Activated B cell treated with CpG ODN at 0.5 μM for 24 hours (primary cell): ENCODE measurements around the gene KIF5A. TPM values are rescaled to one million over a fixed set of nuclear protein-coding genes. Genes with fewer than 3 reads are reported as not detected.

ENCODE experiments used
- ATAC-seq: fragments of 200-7000 bp; cut with Tn5 transposase; one replicate; pipeline ENCODE4 v1.10.0; 2021; ENCODE audit warnings: low read depth, mild to moderate bottlenecking, moderate library complexity
- CTCF ChIA-PET: fragments of 350-600 bp; sonication (Branson Sonifier 250); formaldehyde crosslinking; loops from one replicate; lab custom pipeline; 2021; ENCODE audit warnings: antibody characterized with exemption; lab: Charles Lee
- POLR2A ChIA-PET: fragments of 350-600 bp; sonication (Branson Sonifier 250); formaldehyde crosslinking; loops from one replicate; lab custom pipeline; 2021; ENCODE audit warnings: antibody characterized with exemption; lab: Charles Lee
- DNase-seq: peaks from one replicate; pipeline ENCODE4 v3.0.0; 2022
- H3K27ac Mint-ChIP-seq: one replicate; pipeline ENCODE4 v1.8.0; 2020; ENCODE audit warnings: mixed read lengths
- H3K27me3 Mint-ChIP-seq: one replicate; pipeline ENCODE4 v1.8.0; 2021; ENCODE audit warnings: mixed read lengths
- H3K36me3 Mint-ChIP-seq: one replicate; pipeline ENCODE4 v1.8.0; 2021; ENCODE audit warnings: low read depth, mixed read lengths
- H3K4me1 Mint-ChIP-seq: one replicate; pipeline ENCODE4 v1.8.0; 2021; ENCODE audit warnings: mixed read lengths
- H3K4me3 Mint-ChIP-seq: one replicate; pipeline ENCODE4 v1.8.0; 2020; ENCODE audit warnings: mild to moderate bottlenecking, mixed read lengths
- H3K9me3 Mint-ChIP-seq: one replicate; pipeline ENCODE4 v1.8.0; 2020; ENCODE audit warnings: mixed read lengths
- intact Hi-C: fragments of 100-400 bp; cut with micrococcal nuclease; formaldehyde crosslinking; loops from one replicate; pipeline ENCODE4 v1.15.1; 2024
- total RNA-seq: library from RNA; stranded (reverse); gene quantifications from 2 replicates; pipeline ENCODE4 v1.2.3, GENCODE V29; 2022
- TF ChIP-seq, protein P1 (sequence below): fragments of 200-600 bp; IDR thresholded peaks from one replicate; pipeline ENCODE4 v1.8.0; 2022; ENCODE audit warnings: antibody characterized with exemption, mild to moderate bottlenecking

Gene KIF5A
- total RNA-seq, 1 donor from 2014 or later = 0.13 TPM

DNA sequence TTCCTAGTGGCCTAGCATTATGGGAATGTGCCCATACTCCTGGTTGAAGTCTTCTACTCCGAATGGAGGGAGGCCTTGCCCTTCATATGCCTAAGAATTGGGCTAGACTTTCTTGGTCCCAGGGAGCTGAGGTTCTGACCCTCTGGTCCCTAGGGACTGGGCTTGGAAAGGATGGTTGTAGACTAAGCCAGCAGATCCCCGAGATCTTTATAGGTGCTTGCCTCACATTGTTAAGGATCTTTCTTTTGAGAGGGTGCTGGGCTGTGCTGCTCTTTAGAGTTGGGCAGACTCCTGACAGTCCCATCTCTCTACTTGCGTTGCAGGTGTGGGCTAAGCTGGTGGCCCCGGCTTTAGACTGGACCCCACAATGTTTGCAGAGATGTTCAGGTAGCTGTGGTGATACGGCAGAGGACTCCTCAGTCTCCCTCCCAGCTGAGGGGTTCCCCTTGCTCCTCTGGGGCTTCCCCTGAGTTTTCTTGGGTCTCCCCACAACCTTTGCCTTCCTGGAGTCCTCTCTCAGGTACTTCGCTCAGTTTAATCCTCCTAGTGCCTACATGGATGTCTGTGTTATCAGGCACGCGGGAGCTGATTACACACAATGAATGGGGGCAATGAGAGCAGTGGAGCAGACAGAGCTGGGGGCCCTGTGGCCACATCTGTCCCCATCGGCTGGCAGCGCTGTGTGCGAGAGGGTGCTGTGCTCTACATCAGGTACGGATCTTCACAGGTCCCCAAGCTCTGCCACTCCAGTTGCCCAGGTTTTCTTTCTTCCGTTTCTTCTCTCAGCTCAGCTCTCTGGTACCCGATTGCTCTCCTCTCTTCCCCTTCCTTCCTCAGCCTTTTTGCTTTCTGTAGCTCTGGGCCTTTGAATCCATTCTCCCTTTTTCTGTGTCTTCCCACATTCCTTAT, 25.9 kb upstream of the KIF5A start:
- peak overlapping the region; percentile 86 for H3K27ac Mint-ChIP-seq
- peak overlapping the region; percentile 92 for H3K4me3 Mint-ChIP-seq
- TF ChIP-seq, protein P1, sequence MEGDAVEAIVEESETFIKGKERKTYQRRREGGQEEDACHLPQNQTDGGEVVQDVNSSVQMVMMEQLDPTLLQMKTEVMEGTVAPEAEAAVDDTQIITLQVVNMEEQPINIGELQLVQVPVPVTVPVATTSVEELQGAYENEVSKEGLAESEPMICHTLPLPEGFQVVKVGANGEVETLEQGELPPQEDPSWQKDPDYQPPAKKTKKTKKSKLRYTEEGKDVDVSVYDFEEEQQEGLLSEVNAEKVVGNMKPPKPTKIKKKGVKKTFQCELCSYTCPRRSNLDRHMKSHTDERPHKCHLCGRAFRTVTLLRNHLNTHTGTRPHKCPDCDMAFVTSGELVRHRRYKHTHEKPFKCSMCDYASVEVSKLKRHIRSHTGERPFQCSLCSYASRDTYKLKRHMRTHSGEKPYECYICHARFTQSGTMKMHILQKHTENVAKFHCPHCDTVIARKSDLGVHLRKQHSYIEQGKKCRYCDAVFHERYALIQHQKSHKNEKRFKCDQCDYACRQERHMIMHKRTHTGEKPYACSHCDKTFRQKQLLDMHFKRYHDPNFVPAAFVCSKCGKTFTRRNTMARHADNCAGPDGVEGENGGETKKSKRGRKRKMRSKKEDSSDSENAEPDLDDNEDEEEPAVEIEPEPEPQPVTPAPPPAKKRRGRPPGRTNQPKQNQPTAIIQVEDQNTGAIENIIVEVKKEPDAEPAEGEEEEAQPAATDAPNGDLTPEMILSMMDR = no peak
- peaks cover 44% of the 10 kb centered on the region for H3K4me1 Mint-ChIP-seq
- no peaks in the 10 kb centered on the region for H3K9me3 Mint-ChIP-seq
- H3K36me3 Mint-ChIP-seq = peaks cover 57% of the 10 kb centered on the region
- no peaks in the 10 kb centered on the region for H3K27me3 Mint-ChIP-seq
- intact Hi-C loops = loop anchor here (2.0 to 5.0 kb wide), 5 partner anchors 59 to 1697 kb away; partner anchors contain the start of genes DNAJC14, RPL41, TSPAN31 and ZC3H10
- CTCF ChIA-PET = interaction anchor here (1.0 kb wide), 1 partner anchor 48 kb away, joined by 3 read pairs; no protein-coding TSS in a partner anchor
- DNase-seq = no peak
- ATAC-seq = no peak
- POLR2A ChIA-PET = interaction anchor here (0.6 to 2.2 kb wide), 7 partner anchors 9 to 806 kb away, joined by 3 to 18 read pairs (median 5); partner anchors contain the start of genes ARHGAP9 and DCTN2

DNA sequence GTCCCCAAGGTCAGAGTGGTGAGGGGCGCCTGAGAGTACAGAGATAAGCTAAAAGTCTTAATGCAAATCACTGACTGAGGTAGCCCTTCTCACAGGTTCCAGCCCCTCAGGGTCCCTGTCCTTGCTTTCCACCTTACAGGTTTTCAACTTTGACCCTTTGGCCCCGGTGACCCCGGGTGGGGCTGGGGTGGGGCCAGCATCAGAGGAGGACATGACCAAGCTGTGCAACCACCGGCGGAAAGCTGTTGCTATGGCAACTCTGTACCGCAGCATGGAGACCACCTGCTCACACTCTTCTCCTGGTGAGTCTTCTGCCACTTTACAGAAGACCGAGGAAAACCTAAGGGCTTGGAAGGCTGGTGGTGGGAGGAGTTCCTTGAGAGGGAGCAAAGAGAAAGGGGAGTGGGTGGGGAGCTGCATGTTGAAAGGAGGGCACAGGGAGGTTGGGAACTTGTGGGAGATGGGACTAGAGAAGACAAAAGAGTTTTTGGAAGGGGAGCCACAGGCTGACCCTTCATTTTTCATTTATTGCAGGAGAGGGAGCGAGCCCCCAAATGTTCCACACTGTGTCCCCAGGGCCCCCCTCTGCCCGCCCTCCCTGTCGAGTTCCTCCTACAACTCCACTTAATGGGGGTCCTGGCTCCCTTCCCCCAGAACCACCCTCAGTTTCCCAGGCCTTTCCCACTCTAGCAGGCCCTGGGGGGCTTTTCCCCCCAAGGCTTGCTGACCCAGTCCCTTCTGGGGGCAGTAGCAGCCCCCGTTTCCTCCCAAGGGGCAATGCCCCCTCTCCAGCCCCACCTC, 24.8 kb upstream of the KIF5A start:
- intact Hi-C loops = loop anchor here (5.0 kb wide), 2 partner anchors 1408 to 1698 kb away; partner anchors contain the start of genes DNAJC14, RPL41 and ZC3H10
- Mint-ChIP-seq H3K27me3 (no peaks in the 10 kb centered on the region), H3K36me3 (peaks cover 56% of the 10 kb centered on the region), H3K4me3 (peak overlapping the region; percentile 92), H3K4me1 (peaks cover 39% of the 10 kb centered on the region), H3K9me3 (no peaks in the 10 kb centered on the region), H3K27ac (peak overlapping the region; percentile 86)
- ChIA-PET CTCF (interaction anchor here (1.0 kb wide), 1 partner anchor 49 kb away, joined by 3 read pairs; no protein-coding TSS in a partner anchor), POLR2A (interaction anchor here (2.1 to 2.2 kb wide), 2 partner anchors 21 to 45 kb away, joined by 10 to 18 read pairs; partner anchors contain the start of genes ARHGAP9 and DCTN2)
- TF ChIP-seq, protein P1 = no peak
- no peak for ATAC-seq
- DNase-seq = no peak

DNA sequence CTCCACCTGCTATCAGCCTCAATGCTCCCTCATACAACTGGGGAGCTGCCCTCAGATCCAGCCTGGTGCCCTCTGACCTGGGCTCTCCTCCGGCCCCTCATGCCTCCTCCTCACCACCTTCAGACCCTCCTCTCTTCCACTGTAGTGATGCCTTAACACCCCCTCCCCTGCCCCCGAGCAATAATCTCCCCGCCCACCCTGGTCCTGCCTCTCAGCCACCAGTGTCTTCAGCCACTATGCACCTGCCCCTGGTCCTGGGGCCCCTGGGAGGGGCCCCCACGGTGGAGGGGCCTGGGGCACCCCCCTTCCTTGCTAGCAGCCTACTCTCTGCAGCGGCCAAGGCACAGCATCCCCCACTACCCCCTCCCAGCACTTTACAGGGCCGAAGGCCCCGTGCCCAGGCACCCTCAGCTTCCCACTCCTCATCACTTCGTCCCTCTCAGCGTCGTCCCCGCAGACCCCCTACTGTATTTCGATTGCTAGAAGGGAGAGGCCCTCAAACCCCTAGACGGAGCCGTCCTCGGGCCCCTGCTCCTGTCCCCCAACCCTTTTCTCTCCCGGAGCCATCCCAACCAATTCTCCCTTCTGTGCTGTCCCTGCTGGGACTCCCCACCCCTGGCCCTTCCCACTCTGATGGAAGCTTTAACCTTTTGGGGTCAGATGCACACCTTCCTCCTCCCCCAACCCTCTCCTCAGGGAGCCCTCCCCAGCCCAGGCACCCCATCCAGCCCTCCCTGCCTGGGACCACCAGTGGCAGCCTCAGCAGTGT, 24.0 kb upstream of the KIF5A start:
- Mint-ChIP-seq H3K4me3 (no peak overlapping the region), H3K36me3 (peaks cover 59% of the 10 kb centered on the region), H3K27me3 (no peaks in the 10 kb centered on the region), H3K4me1 (peaks cover 33% of the 10 kb centered on the region), H3K9me3 (no peaks in the 10 kb centered on the region), H3K27ac (no peak overlapping the region)
- ChIA-PET CTCF (no interaction called here), POLR2A (no interaction called here)
- TF ChIP-seq, protein P1 = no peak
- ATAC-seq = no peak
- intact Hi-C loops = no loop called here
- DNase-seq = no peak

DNA sequence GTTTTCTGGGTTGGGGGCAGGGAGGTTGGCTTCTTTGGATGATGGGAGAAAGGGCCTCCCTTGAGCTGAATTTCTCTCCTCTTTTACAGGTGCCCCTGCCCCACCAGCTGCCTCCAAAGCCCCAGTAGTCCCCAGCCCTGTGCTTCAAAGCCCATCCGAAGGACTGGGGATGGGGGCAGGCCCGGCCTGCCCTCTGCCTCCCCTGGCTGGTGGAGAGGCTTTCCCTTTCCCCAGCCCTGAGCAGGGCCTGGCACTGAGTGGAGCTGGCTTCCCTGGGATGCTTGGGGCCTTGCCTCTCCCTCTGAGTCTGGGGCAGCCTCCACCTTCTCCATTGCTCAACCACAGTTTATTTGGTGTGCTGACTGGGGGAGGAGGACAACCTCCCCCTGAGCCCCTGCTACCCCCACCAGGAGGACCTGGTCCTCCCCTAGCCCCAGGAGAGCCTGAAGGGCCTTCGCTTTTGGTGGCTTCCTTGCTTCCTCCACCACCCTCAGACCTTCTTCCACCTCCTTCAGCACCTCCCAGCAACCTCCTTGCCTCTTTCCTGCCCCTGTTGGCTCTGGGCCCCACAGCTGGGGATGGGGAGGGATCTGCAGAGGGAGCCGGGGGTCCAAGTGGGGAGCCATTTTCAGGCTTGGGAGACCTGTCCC, 23.2 kb upstream of the KIF5A start:
- ChIA-PET CTCF (no interaction called here), POLR2A (no interaction called here)
- DNase-seq = no peak
- Mint-ChIP-seq H3K27me3 (no peaks in the 10 kb centered on the region), H3K4me3 (no peak overlapping the region), H3K9me3 (no peaks in the 10 kb centered on the region), H3K27ac (peak overlapping the region; percentile 35), H3K36me3 (peaks cover 67% of the 10 kb centered on the region), H3K4me1 (peaks cover 25% of the 10 kb centered on the region)
- intact Hi-C loops = no loop called here
- no peak for ATAC-seq
- TF ChIP-seq, protein P1 = no peak
